Measurements from ENCODE around the gene HACD2.

GRCh38 chr3:123445702-123446101 lies 139.2 kb downstream of the HACD2 start:
- TF ChIP-seq CTCF (IDR thresholded peaks at IDR 0.05), result no peak
- TF ChIP-seq EZH2phosphoT487 (IDR thresholded peaks at IDR 0.05), result no peak
- TF ChIP-seq EZH2 (IDR thresholded peaks at IDR 0.05), result no peak
